Hair follicular keratinocyte (primary cell): ENCODE measurements around the gene OGDHL. TPM values are rescaled to one million over a fixed set of nuclear protein-coding genes. Genes with fewer than 3 reads are reported as not detected.

Experiments
- total RNA-seq: library from RNA; depleted of rRNA; stranded (reverse); fragments of >200 nt; gene quantifications from 2 replicates; pipeline ENCODE4 v1.2.3, GENCODE V29; 2015

OGDHL gene
- 0.84 and 1.2 TPM in 2 replicates for total RNA-seq

GRCh38 chr10:49761789-49762565, at the start of gene OGDHL:
OGDHL (minus strand) TSS chr10:49762323; CDS start chr10:49758592, 3,731 bp downstream.

Other genes with a start within 250 kb of the OGDHL start
- 18.3 and 21.7 TPM in 2 replicates for gene ERCC6, start 223.2 kb downstream of the OGDHL start, total RNA-seq
- not detected in 2 replicates for gene SLC18A3, start 152.0 kb downstream of the OGDHL start, total RNA-seq
- not detected in 2 replicates for gene CHAT, start 148.3 kb downstream of the OGDHL start, total RNA-seq
- not detected in 2 replicates for gene C10orf53, start 82.7 kb downstream of the OGDHL start, total RNA-seq
- 14.1 and 16.0 TPM in 2 replicates for gene PARG, start 179.7 kb upstream of the OGDHL start, total RNA-seq
- gene TIMM23B, start 179.7 kb upstream of the OGDHL start, total RNA-seq, result 11.5 and 12.0 TPM in 2 replicates
- gene AGAP6, start 226.1 kb upstream of the OGDHL start, total RNA-seq, result 2.4 and 3.6 TPM in 2 replicates